ENCODE data around the gene PCSK9.
A peak's percentile ranks its signal among the peaks of the same experiment; 100 is the strongest.

The PCSK9 gene

GRCh38 chr1:55037733-55038551, 1.4 kb upstream of the PCSK9 start:
- peaks cover 6% of the 10 kb centered on the region for H3K4me1 ChIP-seq (ENCODE audit: control insufficient read depth, low read depth, low read length)
- H3K9ac ChIP-seq (ENCODE audit: low read length) = no peak overlapping the region
- H3K27me3 ChIP-seq (ENCODE audit: control insufficient read depth, insufficient read depth, low read length) = peaks cover 47% of the 10 kb centered on the region
- H3K4me3 ChIP-seq (ENCODE audit: low read length) = no peak overlapping the region
- no peak overlapping the region for H3K27ac ChIP-seq (ENCODE audit: low read length)
- H3K36me3 ChIP-seq (ENCODE audit: control insufficient read depth, low read depth, low read length) = no peaks in the 10 kb centered on the region
- no peaks in the 10 kb centered on the region for H3K9me3 ChIP-seq (ENCODE audit: control insufficient read depth, low read depth, low read length)

- no peak overlapping the region for H3K4me3 ChIP-seq (ENCODE audit: low read length)
- H3K36me3 ChIP-seq (ENCODE audit: control insufficient read depth, low read depth, low read length) = no peaks in the 10 kb centered on the region
- H3K9ac ChIP-seq (ENCODE audit: low read length) = no peak overlapping the region
- H3K27me3 ChIP-seq (ENCODE audit: control insufficient read depth, insufficient read depth, low read length) = peaks cover 47% of the 10 kb centered on the region
- H3K9me3 ChIP-seq (ENCODE audit: control insufficient read depth, low read depth, low read length) = no peaks in the 10 kb centered on the region
- peaks cover 6% of the 10 kb centered on the region for H3K4me1 ChIP-seq (ENCODE audit: control insufficient read depth, low read depth, low read length)
- no peak overlapping the region for H3K27ac ChIP-seq (ENCODE audit: low read length)
These were observed 853 bp upstream of the PCSK9 start for GRCh38 chr1:55038552-55038838.

- Histone ChIP-seq H3K4me1 (ENCODE audit: control insufficient read depth, low read depth, low read length) (peaks cover 6% of the 10 kb centered on the region), H3K4me3 (ENCODE audit: low read length) (peak overlapping the region; percentile 67), H3K27me3 (ENCODE audit: control insufficient read depth, insufficient read depth, low read length) (peaks cover 47% of the 10 kb centered on the region), H3K9me3 (ENCODE audit: control insufficient read depth, low read depth, low read length) (no peaks in the 10 kb centered on the region), H3K27ac (ENCODE audit: low read length) (no peak overlapping the region), H3K36me3 (ENCODE audit: control insufficient read depth, low read depth, low read length) (peaks cover 1% of the 10 kb centered on the region), H3K9ac (ENCODE audit: low read length) (no peak overlapping the region)
These were observed 390 bp upstream of the PCSK9 start for GRCh38 chr1:55038974-55039341.

GRCh38 chr1:55040083-55040932, 960 bp downstream of the PCSK9 start:
- Histone ChIP-seq H3K9ac (ENCODE audit: low read length) (peak overlapping the region; percentile 19), H3K9me3 (ENCODE audit: control insufficient read depth, low read depth, low read length) (no peaks in the 10 kb centered on the region), H3K4me3 (ENCODE audit: low read length) (peak overlapping the region; percentile 67), H3K27me3 (ENCODE audit: control insufficient read depth, insufficient read depth, low read length) (peaks cover 47% of the 10 kb centered on the region), H3K4me1 (ENCODE audit: control insufficient read depth, low read depth, low read length) (peaks cover 6% of the 10 kb centered on the region), H3K36me3 (ENCODE audit: control insufficient read depth, low read depth, low read length) (peaks cover 4% of the 10 kb centered on the region), H3K27ac (ENCODE audit: low read length) (no peak overlapping the region)

GRCh38 chr1:55040933-55041494, 1.7 kb downstream of the PCSK9 start:
- Histone ChIP-seq H3K9me3 (ENCODE audit: control insufficient read depth, low read depth, low read length) (no peaks in the 10 kb centered on the region), H3K9ac (ENCODE audit: low read length) (peak overlapping the region; percentile 19), H3K4me1 (ENCODE audit: control insufficient read depth, low read depth, low read length) (peaks cover 6% of the 10 kb centered on the region), H3K27me3 (ENCODE audit: control insufficient read depth, insufficient read depth, low read length) (peaks cover 47% of the 10 kb centered on the region), H3K27ac (ENCODE audit: low read length) (no peak overlapping the region), H3K36me3 (ENCODE audit: control insufficient read depth, low read depth, low read length) (peaks cover 4% of the 10 kb centered on the region), H3K4me3 (ENCODE audit: low read length) (peak overlapping the region; percentile 67)

GRCh38 chr1:55041613-55042012, 2.3 kb downstream of the PCSK9 start:
- Histone ChIP-seq H3K36me3 (ENCODE audit: control insufficient read depth, low read depth, low read length) (peaks cover 4% of the 10 kb centered on the region), H3K9me3 (ENCODE audit: control insufficient read depth, low read depth, low read length) (no peaks in the 10 kb centered on the region), H3K27me3 (ENCODE audit: control insufficient read depth, insufficient read depth, low read length) (peaks cover 47% of the 10 kb centered on the region), H3K27ac (ENCODE audit: low read length) (no peak overlapping the region), H3K9ac (ENCODE audit: low read length) (no peak overlapping the region), H3K4me3 (ENCODE audit: low read length) (no peak overlapping the region), H3K4me1 (ENCODE audit: control insufficient read depth, low read depth, low read length) (peaks cover 6% of the 10 kb centered on the region)

- peaks cover 6% of the 10 kb centered on the region for H3K4me1 ChIP-seq (ENCODE audit: control insufficient read depth, low read depth, low read length)
- H3K9ac ChIP-seq (ENCODE audit: low read length) = no peak overlapping the region
These were observed 3.7 kb downstream of the PCSK9 start for GRCh38 chr1:55043011-55043410.

GRCh38 chr1:55043726-55044125, 4.4 kb downstream of the PCSK9 start:
- Histone ChIP-seq H3K36me3 (ENCODE audit: control insufficient read depth, low read depth, low read length) (peaks cover 4% of the 10 kb centered on the region), H3K9ac (ENCODE audit: low read length) (no peak overlapping the region), H3K27ac (ENCODE audit: low read length) (no peak overlapping the region), H3K27me3 (ENCODE audit: control insufficient read depth, insufficient read depth, low read length) (peaks cover 29% of the 10 kb centered on the region), H3K4me3 (ENCODE audit: low read length) (no peak overlapping the region), H3K9me3 (ENCODE audit: control insufficient read depth, low read depth, low read length) (no peaks in the 10 kb centered on the region), H3K4me1 (ENCODE audit: control insufficient read depth, low read depth, low read length) (peaks cover 6% of the 10 kb centered on the region)

More at GRCh38 chr1:55043011-55043410, 3.7 kb downstream of the PCSK9 start:
- Histone ChIP-seq H3K27ac (ENCODE audit: low read length) (no peak overlapping the region), H3K9me3 (ENCODE audit: control insufficient read depth, low read depth, low read length) (no peaks in the 10 kb centered on the region), H3K4me3 (ENCODE audit: low read length) (no peak overlapping the region), H3K36me3 (ENCODE audit: control insufficient read depth, low read depth, low read length) (peaks cover 4% of the 10 kb centered on the region), H3K27me3 (ENCODE audit: control insufficient read depth, insufficient read depth, low read length) (peaks cover 36% of the 10 kb centered on the region)

- peaks cover 18% of the 10 kb centered on the region for H3K27me3 ChIP-seq (ENCODE audit: control insufficient read depth, insufficient read depth, low read length)
- peaks cover 6% of the 10 kb centered on the region for H3K4me1 ChIP-seq (ENCODE audit: control insufficient read depth, low read depth, low read length)
- no peak overlapping the region for H3K27ac ChIP-seq (ENCODE audit: low read length)
- H3K9me3 ChIP-seq (ENCODE audit: control insufficient read depth, low read depth, low read length) = no peaks in the 10 kb centered on the region
- H3K9ac ChIP-seq (ENCODE audit: low read length) = no peak overlapping the region
- peaks cover 4% of the 10 kb centered on the region for H3K36me3 ChIP-seq (ENCODE audit: control insufficient read depth, low read depth, low read length)
- H3K4me3 ChIP-seq (ENCODE audit: low read length) = no peak overlapping the region
These were observed 5.5 kb downstream of the PCSK9 start for GRCh38 chr1:55044617-55045397.

GRCh38 chr1:55045430-55045829, 6.1 kb downstream of the PCSK9 start:
- H3K36me3 ChIP-seq (ENCODE audit: control insufficient read depth, low read depth, low read length) = peaks cover 7% of the 10 kb centered on the region

GRCh38 chr1:55046871-55047270, 7.5 kb downstream of the PCSK9 start:
- Histone ChIP-seq H3K36me3 (ENCODE audit: control insufficient read depth, low read depth, low read length) (peaks cover 11% of the 10 kb centered on the region), H3K27ac (ENCODE audit: low read length) (no peak overlapping the region)

More at GRCh38 chr1:55045430-55045829, 6.1 kb downstream of the PCSK9 start:
- peaks cover 6% of the 10 kb centered on the region for H3K4me1 ChIP-seq (ENCODE audit: control insufficient read depth, low read depth, low read length)
- no peak overlapping the region for H3K4me3 ChIP-seq (ENCODE audit: low read length)
- peaks cover 12% of the 10 kb centered on the region for H3K27me3 ChIP-seq (ENCODE audit: control insufficient read depth, insufficient read depth, low read length)
- no peak overlapping the region for H3K27ac ChIP-seq (ENCODE audit: low read length)
- H3K9ac ChIP-seq (ENCODE audit: low read length) = no peak overlapping the region
- no peaks in the 10 kb centered on the region for H3K9me3 ChIP-seq (ENCODE audit: control insufficient read depth, low read depth, low read length)

More at GRCh38 chr1:55046871-55047270, 7.5 kb downstream of the PCSK9 start:
- no peak overlapping the region for H3K4me3 ChIP-seq (ENCODE audit: low read length)
- no peaks in the 10 kb centered on the region for H3K9me3 ChIP-seq (ENCODE audit: control insufficient read depth, low read depth, low read length)
- no peaks in the 10 kb centered on the region for H3K4me1 ChIP-seq (ENCODE audit: control insufficient read depth, low read depth, low read length)
- no peak overlapping the region for H3K9ac ChIP-seq (ENCODE audit: low read length)
- no peaks in the 10 kb centered on the region for H3K27me3 ChIP-seq (ENCODE audit: control insufficient read depth, insufficient read depth, low read length)

All from iPS-18a (cell line).